GM21737 (cell line): ENCODE data around the gene IER3.
"Not testable (repeated sequence)": the region's sequence is repeated elsewhere in the genome, so short reads cannot be mapped to it uniquely, and the experiment has no call there.

ENCODE experiments used
- ATAC-seq: cut with Tn5 transposase; IDR thresholded peaks from one replicate; pipeline ENCODE4 v1.9.1; 2021; ENCODE audit warnings: mild to moderate bottlenecking, moderate library complexity; ENCODE audit not compliant: unreplicated experiment

Gene IER3

GRCh38 chr6:30769088-30769852, 24.9 kb upstream of the IER3 start:
- ATAC-seq: no peak

GRCh38 chr6:30768634-30769087, 24.3 kb upstream of the IER3 start:
- ATAC-seq: no peak

- no peak for ATAC-seq
Measured at GRCh38 chr6:30767944-30768301, 23.6 kb upstream of the IER3 start.

GRCh38 chr6:30767158-30767943, 23.0 kb upstream of the IER3 start:
- ATAC-seq: peak; percentile 53

- ATAC-seq: no peak
Measured at GRCh38 chr6:30766461-30767157, 22.3 kb upstream of the IER3 start.

GRCh38 chr6:30765495-30765894, 21.1 kb upstream of the IER3 start:
- ATAC-seq: not testable (repeated sequence)

GRCh38 chr6:30764490-30765043, 20.2 kb upstream of the IER3 start:
- not testable (repeated sequence) for ATAC-seq

- no peak for ATAC-seq
Measured at GRCh38 chr6:30763618-30764489, 19.5 kb upstream of the IER3 start.

GRCh38 chr6:30763155-30763617, 18.8 kb upstream of the IER3 start:
- no peak for ATAC-seq

- ATAC-seq: no peak
Measured at GRCh38 chr6:30761791-30762429, 17.6 kb upstream of the IER3 start.

GRCh38 chr6:30760549-30760948, 16.2 kb upstream of the IER3 start:
- ATAC-seq: no peak

GRCh38 chr6:30759575-30760239, 15.4 kb upstream of the IER3 start:
- ATAC-seq: no peak

GRCh38 chr6:30757261-30757904, 13.0 kb upstream of the IER3 start:
- no peak for ATAC-seq

- ATAC-seq: not testable (repeated sequence)
Measured at GRCh38 chr6:30756405-30757003, 12.2 kb upstream of the IER3 start.

- no peak for ATAC-seq
Measured at GRCh38 chr6:30754631-30755030, 10.3 kb upstream of the IER3 start.

GRCh38 chr6:30752157-30752927, 8.0 kb upstream of the IER3 start:
- ATAC-seq: no peak

GRCh38 chr6:30750379-30750668, 6.0 kb upstream of the IER3 start:
- ATAC-seq: no peak
